Astrocyte of the spinal cord (primary cell): ENCODE results near the gene STUB1.

Source experiments
- DNase-seq: peaks from one replicate; pipeline ENCODE4 v3.0.0; 2011; ENCODE audit warnings: low read depth, low spot score
- H3K4me3 ChIP-seq: 2 replicates; pipeline ENCODE4 v1.5.1; 2011; ENCODE audit warnings: low read depth, mild to moderate bottlenecking, low read length, moderate library complexity
- in situ Hi-C: cut with HindIII; loops from 2 replicates; pipeline ENCODE4 v1.10.0; 2017; ENCODE audit warnings: low sequenced_read_pairs
- TF ChIP-seq, protein P1 (sequence below): IDR thresholded peaks from 2 replicates; pipeline ENCODE4 v1.5.1; 2012; ENCODE audit warnings: low read depth, mild to moderate bottlenecking, low read length, inconsistent platforms

The STUB1 gene

DNA sequence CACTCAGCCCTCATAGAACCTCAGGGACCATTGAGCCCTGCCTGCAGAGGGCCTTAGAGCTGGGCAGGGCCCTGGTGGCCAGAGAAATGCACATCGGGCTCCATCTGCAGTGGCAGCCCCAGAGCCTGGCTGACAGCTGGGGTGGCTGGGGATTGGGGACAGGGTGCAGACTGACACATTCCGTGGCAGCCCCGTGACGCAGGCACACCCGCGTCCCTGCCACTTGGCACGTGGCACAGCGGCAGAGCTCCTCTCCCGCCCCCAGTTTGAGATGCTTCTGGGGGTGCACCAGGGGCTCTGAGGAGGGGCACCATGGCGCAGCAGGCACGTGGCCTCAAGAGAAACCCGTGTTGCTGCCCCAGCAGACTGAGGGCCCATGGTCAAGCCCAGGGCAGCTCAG, 23.2 kb downstream of the STUB1 start:
- no peak for DNase-seq
- in situ Hi-C loops, result no loop called here
- TF ChIP-seq, protein P1, sequence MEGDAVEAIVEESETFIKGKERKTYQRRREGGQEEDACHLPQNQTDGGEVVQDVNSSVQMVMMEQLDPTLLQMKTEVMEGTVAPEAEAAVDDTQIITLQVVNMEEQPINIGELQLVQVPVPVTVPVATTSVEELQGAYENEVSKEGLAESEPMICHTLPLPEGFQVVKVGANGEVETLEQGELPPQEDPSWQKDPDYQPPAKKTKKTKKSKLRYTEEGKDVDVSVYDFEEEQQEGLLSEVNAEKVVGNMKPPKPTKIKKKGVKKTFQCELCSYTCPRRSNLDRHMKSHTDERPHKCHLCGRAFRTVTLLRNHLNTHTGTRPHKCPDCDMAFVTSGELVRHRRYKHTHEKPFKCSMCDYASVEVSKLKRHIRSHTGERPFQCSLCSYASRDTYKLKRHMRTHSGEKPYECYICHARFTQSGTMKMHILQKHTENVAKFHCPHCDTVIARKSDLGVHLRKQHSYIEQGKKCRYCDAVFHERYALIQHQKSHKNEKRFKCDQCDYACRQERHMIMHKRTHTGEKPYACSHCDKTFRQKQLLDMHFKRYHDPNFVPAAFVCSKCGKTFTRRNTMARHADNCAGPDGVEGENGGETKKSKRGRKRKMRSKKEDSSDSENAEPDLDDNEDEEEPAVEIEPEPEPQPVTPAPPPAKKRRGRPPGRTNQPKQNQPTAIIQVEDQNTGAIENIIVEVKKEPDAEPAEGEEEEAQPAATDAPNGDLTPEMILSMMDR, result no peak
- no peak overlapping the region for H3K4me3 ChIP-seq

DNA sequence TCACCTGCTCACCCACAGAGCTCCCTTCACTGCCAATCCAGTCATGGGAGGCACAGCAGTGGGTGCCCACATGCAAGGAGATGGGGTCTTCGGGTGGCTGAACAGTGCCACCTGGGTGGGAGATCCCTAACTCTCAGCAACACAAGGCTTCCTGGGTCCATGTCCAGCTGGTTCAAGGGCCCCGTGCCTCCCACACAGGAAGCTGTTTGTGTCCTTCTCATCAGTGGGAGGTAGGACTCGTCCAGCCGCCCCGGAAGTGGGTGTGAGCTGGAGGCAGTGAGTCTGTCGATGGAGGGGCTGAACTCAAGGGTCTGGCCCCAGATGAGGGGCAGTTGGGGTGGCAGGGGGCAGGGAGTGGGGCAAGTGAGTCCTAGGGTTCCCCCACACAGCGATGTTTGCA, 23.8 kb downstream of the STUB1 start:
- in situ Hi-C loops, result no loop called here
- TF ChIP-seq, protein P1, result no peak
- no peak for DNase-seq
- no peak overlapping the region for H3K4me3 ChIP-seq

DNA sequence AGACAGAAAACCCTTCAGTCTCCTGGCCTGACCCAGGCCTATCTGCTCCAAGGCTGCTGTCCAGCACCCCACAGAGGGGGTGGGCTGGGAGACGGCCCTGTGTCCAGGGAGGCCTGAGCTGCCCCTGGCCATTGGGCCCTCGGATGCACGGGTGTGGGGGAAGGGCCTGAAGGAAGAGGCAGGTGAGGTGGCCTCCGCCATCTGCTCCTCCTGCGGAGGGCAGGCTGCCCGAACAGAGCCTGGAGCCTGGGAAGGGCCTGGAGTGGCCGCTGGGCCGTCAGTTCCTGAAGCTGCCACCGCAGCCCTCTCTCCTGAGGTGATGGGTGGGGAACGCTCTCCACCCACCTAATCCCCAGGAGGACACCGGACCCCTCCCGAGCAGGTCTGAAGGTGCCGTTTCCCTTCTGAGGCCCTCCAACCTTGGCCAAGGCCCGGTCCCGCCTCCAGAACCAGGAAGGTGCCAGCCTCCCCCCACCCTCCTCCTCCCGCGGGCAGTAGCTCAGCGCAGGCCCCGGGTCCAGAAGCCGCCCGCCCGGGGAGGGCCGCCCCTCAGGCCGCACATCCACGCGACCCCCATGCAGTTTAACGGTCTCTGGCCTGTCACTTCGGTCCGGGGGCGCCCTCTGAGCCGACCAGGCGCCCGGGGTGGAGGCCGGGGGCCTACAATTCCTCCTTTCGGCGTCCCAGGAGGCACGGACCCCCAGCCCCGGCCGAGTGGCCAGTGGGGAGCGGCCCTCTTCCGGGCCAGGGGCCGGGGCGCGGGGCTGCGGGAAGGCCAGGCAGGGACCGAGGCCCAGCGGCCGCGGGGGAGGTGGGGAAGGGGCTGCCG, 24.6 kb downstream of the STUB1 start:
- TF ChIP-seq, protein P1, result no peak
- in situ Hi-C loops, result no loop called here
- DNase-seq, result no peak
- H3K4me3 ChIP-seq, result no peak overlapping the region

DNA sequence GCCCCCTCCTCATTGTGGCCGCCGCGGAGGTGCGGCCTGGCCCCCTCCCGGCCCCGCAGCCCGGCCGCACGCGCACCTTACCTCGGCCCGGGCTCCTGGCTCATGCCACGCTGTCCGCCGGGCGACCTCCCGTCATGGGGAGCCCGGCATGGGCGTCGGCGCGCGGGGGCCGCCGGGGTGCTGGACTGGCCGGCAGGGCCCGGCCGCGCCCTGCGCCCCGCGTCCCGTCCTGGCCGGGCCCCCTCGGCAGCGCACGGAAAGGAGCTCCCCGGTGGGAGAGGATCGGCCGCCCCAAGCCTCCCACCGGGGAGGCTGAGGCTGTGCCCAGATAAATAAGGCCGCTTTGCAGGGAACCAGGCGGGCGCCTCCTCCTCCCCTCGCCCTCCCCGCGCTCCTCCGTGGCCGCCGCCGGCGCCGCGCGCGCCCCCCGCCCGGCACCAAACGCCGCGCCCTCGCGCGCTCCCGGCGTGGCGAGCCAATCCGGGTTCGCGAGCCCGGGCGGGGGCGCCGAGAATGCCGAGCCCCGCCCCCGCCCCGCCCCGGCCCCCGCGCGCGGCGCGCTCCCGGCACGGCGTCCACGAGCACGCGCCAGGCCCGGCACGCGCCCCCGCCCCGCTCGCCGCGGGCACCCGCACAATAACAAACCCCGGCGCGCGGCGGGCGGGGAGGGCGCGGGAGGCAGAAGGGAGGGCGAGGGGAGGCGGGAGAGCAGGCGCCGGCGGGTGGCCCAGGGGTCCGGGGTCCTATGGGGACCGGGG, 25.4 kb downstream of the STUB1 start, which contains the start of gene FBXL16:
FBXL16 (minus strand) TSS at position 371 of the 758 bp plus-strand sequence. CDS start 8,396 bp downstream, outside the sequence.
- no peak for DNase-seq
- in situ Hi-C loops, result no loop called here
- TF ChIP-seq, protein P1, result no peak
- no peak within 1 kb of the TSS for H3K4me3 ChIP-seq

DNA sequence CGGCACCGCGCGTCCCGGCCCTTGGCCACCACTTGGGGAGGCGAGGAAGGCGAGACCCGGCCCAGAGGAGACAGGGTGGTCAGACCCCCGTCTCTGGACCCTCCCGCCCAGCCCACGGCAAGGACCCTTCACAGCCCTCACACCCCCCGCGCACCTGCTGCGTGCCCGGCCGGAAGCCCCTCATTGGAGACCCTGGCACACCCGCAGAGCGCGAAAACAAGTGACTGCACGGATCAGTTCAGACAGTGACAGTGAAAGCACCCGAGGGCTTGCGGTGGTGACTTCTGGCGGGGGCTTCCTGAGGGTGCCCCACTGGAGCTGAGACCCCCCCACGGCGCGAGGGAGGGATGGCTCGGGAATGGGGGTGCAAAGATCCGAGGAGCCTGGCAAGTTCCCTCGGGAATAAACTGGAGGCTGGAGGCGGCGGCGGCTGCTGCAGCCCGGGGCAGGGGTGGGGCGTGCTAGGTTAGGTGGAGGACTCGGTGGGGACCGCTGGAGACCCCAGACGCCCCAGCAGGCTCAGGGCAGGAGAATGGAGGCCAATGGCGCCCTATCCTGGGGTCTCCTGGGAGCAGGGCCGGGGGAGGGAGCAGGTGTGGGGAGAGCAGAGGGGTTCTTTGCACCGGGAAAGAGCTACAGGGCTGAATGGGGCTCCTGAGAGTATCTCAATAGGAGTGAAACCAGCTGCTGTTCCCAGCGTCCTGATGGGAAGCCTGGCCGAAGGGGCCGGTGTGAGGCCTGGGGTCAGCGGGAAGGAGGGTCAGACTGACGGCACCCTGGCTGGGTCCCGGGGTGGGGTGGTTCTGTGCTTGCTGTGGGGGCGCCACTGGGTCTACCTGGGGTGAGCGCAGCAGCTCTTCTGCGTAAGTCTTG, 26.2 kb downstream of the STUB1 start:
- in situ Hi-C loops, result no loop called here
- no peak for DNase-seq
- TF ChIP-seq, protein P1, result no peak
- no peak overlapping the region for H3K4me3 ChIP-seq

DNA sequence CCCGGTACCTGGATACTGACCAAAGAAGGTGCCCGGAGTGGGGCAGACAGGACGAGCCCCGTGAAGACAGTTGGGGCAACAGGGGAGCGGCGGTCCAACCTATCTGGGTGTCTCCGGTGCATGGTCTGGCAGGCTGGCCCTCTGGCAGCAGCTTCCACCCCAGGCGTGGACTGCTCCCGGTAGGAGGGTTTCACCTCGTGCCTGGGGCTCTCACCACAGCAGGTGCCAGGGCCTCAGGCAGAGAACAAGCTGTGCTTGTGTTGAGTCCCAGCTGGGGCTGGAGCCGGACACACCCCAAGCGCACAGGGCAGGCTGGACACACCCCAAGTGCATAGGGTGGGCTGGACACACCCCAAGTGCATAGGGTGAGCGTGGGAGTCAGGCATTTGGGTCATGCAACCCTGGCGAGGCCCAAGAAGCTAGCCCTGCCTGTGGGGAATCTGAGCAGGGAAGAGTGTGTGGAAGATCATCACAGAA, 26.9 kb downstream of the STUB1 start:
- in situ Hi-C loops, result no loop called here
- TF ChIP-seq, protein P1, result no peak
- no peak for DNase-seq
- H3K4me3 ChIP-seq, result no peak overlapping the region
